Measurements from ENCODE around the gene ANAPC2.

The ANAPC2 gene

GRCh38 chr9:137227054-137227852 is 38.9 kb upstream of the ANAPC2 start, which contains the start of gene RNF224:
Gene RNF224 (plus strand): TSS chr9:137227502. CDS start chr9:137228336, 834 bp downstream.
- no peak for DNase-seq (ENCODE audit: low read depth)

GRCh38 chr9:137226338-137227053 is 38.1 kb upstream of the ANAPC2 start:
- DNase-seq (ENCODE audit: low read depth), result no peak

- DNase-seq (ENCODE audit: low read depth), result no peak
These were observed 37.5 kb upstream of the ANAPC2 start for GRCh38 chr9:137225699-137226331.

- DNase-seq (ENCODE audit: low read depth), result no peak
These were observed 36.7 kb upstream of the ANAPC2 start, which contains the start of gene CYSRT1 for GRCh38 chr9:137224830-137225694. Gene CYSRT1 (plus strand): TSS chr9:137225174. CDS start chr9:137225622, 448 bp downstream.

GRCh38 chr9:137223078-137223970 is 35.0 kb upstream of the ANAPC2 start:
- peak; percentile 92 for DNase-seq (ENCODE audit: low read depth)

GRCh38 chr9:137222190-137223077 is 34.1 kb upstream of the ANAPC2 start, which contains the start of gene RNF208:
Gene RNF208 (minus strand): TSS chr9:137222240. CDS start chr9:137221212, 1,028 bp downstream.
- DNase-seq (ENCODE audit: low read depth), result no peak

GRCh38 chr9:137221506-137222111 is 33.2 kb upstream of the ANAPC2 start:
- DNase-seq (ENCODE audit: low read depth), result no peak

GRCh38 chr9:137221095-137221505 is 32.7 kb upstream of the ANAPC2 start:
- DNase-seq (ENCODE audit: low read depth), result no peak

- DNase-seq (ENCODE audit: low read depth), result no peak
These were observed 32.1 kb upstream of the ANAPC2 start for GRCh38 chr9:137220317-137221094.

GRCh38 chr9:137219757-137220316 is 31.5 kb upstream of the ANAPC2 start:
- no peak for DNase-seq (ENCODE audit: low read depth)

- DNase-seq (ENCODE audit: low read depth), result no peak
These were observed 30.5 kb upstream of the ANAPC2 start for GRCh38 chr9:137218754-137219271.

GRCh38 chr9:137218212-137218753 is 29.9 kb upstream of the ANAPC2 start:
- no peak for DNase-seq (ENCODE audit: low read depth)

- DNase-seq (ENCODE audit: low read depth), result no peak
These were observed 29.2 kb upstream of the ANAPC2 start for GRCh38 chr9:137217276-137218211.

GRCh38 chr9:137216188-137216965 is 28.0 kb upstream of the ANAPC2 start:
- no peak for DNase-seq (ENCODE audit: low read depth)

All from HS-5 (cell line).